NT2/D1 (cell line): ENCODE measurements around the gene TNP1.

Experiments used
- YY1 ChIP-seq: IDR thresholded peaks from 2 replicates; pipeline ENCODE4 v1.6.1; 2011; ENCODE audit not compliant: insufficient read length, insufficient read depth
- ZNF274 ChIP-seq: IDR thresholded peaks from 2 replicates; pipeline ENCODE4 v1.6.1; 2011; ENCODE audit warnings: mild to moderate bottlenecking, low read depth, low read length

DNA sequence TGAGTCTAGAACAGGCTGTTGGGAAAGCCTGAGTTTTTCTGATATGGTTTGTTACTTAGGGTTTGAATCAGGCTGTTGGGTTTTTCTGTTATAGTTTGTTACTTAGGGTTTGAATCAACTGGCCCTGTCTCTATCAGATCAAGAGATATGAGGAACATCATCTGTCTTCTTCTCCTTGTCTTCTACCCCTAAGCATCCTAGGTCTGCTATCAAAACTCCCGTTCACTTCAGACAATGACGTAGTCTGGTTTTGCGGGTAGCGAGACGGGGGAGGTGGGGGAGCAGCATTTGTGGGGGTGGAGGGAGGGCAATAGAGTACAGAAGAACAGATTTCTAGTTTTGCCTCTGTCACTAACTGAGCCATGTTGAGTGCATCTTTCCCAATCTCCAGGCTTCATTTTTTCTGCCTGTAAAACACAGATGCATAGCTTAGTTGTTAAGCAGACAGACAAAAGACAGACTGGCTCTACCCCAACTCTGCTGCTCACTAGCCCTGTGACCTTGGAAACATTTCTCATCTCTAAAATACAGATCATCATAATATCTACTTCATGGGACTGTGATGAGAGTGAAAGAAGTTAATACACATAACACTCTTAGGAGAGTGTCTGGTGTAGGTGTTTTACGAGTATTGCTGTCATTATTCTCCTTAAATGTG, 9.1 kb downstream of the TNP1 start:
- no peak for TF ChIP-seq ZNF274
- no peak for TF ChIP-seq YY1
